22Rv1 (cell line): ENCODE measurements around the gene MALRD1.

Experiments used
- H3K27ac ChIP-seq: fragments of 450-650 bp; 2 replicates; pipeline ENCODE4 v1.5.1; 2017
- ZFX ChIP-seq: fragments of 450-650 bp; IDR thresholded peaks from 2 replicates; pipeline ENCODE4 v1.6.1; 2017; ENCODE audit warnings: antibody characterized with exemption, borderline replicate concordance
- TF ChIP-seq, protein P1 (sequence below): fragments of 450-650 bp; IDR thresholded peaks from 2 replicates; pipeline ENCODE4 v1.5.1; 2017; ENCODE audit warnings: mild to moderate bottlenecking

The MALRD1 gene

DNA sequence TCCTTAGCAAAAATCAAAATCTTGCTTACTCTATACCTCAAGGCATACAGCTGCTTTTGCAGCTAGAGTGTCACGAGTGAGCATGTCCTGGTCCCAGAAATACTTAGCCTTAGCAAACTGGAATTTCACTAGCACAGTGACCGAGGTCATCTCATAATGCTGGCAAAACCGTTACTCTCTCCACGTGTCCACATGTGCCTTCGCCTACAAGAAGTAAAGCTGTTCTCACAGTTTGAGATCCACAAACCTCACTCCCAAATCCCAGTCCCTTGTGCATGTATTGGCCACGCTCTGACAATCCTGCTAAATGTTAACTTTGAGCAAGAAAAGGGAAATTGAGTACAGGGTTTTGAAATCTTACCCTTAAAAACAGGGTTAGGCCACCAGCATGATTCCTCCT is 656.6 kb downstream of the MALRD1 start:
- no peak overlapping the region for H3K27ac ChIP-seq
- no peak for TF ChIP-seq ZFX
- TF ChIP-seq, protein P1, sequence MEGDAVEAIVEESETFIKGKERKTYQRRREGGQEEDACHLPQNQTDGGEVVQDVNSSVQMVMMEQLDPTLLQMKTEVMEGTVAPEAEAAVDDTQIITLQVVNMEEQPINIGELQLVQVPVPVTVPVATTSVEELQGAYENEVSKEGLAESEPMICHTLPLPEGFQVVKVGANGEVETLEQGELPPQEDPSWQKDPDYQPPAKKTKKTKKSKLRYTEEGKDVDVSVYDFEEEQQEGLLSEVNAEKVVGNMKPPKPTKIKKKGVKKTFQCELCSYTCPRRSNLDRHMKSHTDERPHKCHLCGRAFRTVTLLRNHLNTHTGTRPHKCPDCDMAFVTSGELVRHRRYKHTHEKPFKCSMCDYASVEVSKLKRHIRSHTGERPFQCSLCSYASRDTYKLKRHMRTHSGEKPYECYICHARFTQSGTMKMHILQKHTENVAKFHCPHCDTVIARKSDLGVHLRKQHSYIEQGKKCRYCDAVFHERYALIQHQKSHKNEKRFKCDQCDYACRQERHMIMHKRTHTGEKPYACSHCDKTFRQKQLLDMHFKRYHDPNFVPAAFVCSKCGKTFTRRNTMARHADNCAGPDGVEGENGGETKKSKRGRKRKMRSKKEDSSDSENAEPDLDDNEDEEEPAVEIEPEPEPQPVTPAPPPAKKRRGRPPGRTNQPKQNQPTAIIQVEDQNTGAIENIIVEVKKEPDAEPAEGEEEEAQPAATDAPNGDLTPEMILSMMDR, result no peak

DNA sequence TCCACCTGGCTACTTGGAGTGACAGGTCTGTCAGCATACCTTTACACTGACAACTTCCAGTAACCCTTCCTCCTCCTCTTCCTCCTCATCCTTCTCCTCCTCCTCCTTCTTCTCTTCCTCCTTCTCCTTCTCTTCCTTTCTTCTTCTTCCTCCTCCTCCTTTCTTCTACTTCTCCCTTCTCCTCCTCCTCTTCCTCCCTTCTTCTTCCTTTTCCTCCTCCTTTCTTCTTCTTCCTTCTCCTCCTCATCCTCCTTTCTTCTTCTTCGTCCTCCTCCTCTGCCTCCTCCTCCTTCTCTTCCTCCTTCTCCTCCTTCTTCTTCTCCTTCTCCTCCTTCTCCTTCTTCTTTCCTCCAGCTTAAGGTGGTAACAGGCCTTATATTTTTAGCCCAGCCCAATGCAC is 658.3 kb downstream of the MALRD1 start:
- H3K27ac ChIP-seq, result no peak overlapping the region
- TF ChIP-seq ZFX, result no peak
- TF ChIP-seq, protein P1, result no peak

DNA sequence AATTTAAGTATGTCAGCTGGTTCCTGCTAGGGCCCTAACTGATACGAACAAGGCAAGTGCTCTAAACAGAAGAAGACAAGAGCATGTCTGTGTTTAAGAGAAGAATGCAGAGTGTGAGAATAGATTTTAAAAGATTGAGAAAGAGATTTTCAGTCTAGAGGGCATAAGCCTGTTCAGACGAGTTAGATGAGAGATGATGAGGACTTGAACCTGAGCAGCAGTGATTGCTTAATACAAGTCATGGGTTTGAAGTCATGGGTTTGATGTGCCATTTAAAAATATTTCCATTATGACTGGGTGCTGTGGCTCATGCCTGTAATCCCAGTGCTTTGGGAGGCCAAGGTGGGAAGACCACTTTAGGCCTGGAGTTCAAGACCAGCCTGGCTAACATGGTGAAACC is 658.8 kb downstream of the MALRD1 start:
- H3K27ac ChIP-seq, result no peak overlapping the region
- TF ChIP-seq ZFX, result no peak
- TF ChIP-seq, protein P1, result no peak

DNA sequence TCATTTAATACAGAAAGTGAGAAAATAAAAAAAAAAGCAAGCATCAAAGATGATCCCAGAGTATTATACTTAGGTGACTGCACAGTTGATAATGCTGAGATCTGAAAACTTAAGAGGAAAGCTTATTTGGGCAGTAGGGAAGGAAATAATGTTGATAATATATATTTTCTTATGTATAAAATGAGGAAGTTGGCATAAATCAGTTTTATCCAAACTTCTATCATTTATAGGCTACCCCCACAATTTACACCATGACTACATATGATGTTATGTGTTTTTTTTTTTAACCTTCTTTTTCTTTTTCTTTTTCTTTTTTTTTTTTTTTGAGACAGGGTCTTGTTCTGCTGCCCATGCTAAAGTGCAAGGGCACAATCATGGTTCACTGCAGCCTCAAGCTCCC is 659.4 kb downstream of the MALRD1 start:
- no peak overlapping the region for H3K27ac ChIP-seq
- no peak for TF ChIP-seq ZFX
- TF ChIP-seq, protein P1, result no peak

DNA sequence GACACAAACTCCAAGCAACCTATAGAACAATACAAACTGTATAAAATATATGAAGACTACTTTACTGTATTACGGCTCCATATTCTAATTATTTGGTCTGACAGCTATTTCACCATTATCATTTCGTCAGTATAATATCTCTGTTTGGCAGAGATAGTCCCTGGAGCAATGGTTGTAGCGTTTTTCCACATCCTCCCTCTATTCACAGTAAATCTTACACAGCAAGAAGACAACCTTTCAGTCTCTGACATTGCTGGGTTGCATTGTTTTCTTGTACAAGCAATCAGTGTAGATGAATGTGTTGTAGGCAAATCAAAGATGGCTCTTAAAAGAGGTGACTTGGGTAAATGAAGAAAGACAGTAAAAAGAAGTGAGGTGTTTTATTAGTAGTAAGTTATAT is 662.0 kb downstream of the MALRD1 start:
- TF ChIP-seq ZFX, result no peak
- TF ChIP-seq, protein P1, result no peak
- H3K27ac ChIP-seq, result no peak overlapping the region

DNA sequence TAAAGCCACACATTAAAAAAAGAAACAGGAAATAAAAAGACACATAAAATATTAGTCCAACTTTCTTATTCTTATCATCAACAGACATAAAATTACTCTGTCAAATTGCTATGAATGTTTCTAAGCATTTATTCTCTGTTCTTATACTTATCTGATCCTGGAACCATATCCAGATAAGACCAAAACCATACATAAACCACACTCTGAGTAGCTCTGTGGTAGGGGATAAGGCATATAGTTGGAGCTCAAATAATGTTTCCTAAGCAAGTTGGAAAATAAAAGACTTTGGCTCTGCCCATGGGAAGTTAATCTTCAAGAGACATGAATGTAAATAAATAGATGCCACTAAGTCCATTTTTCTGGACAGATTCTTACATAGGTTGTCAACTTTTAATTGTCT is 664.6 kb downstream of the MALRD1 start:
- TF ChIP-seq, protein P1, result no peak
- no peak for TF ChIP-seq ZFX
- H3K27ac ChIP-seq, result no peak overlapping the region

DNA sequence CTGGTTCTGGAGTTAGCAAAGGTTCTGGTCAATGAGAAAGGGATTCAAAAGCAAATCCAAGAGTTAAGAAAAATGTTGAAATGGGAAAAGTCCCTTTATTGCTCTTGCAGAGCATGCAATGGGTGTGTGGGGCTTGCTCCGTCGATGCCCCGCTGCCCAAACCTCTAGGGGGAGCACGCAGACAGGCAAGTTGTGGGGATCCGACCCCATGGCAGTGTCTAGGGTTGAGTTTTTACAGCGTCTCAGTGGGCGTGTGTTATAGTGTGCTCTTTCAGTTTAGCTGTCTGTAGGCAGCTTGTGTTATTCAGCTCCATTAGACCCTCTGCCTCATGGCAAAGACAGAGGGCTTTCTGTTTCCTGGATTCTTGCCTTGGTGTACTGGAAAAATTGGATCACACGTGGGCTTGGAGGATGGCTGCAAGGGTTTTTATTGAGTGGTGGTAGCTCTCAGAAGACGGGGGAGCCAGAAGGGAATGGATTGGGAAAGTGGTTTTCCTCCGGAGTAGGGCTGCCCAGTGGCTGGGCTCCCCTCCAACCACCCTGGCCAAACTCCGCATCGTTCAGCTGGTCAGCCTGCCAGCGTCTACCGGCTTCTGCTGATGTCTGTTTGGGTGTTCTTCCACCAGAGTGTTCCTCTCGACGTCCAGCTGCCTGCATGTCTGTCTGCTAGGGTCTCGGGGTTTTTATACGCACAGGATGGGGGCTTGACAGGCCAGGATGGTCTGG is 665.4 kb downstream of the MALRD1 start:
- TF ChIP-seq, protein P1, result no peak
- no peak for TF ChIP-seq ZFX
- no peak overlapping the region for H3K27ac ChIP-seq
